ENCODE results near the gene CFAP68.
"Not testable (repeated sequence)": the region's sequence is repeated elsewhere in the genome, so short reads cannot be mapped to it uniquely, and the experiment has no call there.

Gene CFAP68

GRCh38 chr11:111926505-111927391, 47.4 kb downstream of the CFAP68 start:
- H3K4me3 ChIP-seq (replicated peaks in 1 of 2; ENCODE audit: low read depth in 2 of 2, low read length in 2 of 2) = peak overlapping the region; percentile 35 to 51
- DNase-seq (ENCODE audit: low read depth in 2 of 2) = peak; percentile 97 to 99
- TF ChIP-seq CTCF (IDR thresholded peaks at IDR 0.05; ENCODE audit: low read depth, low read length) = peak; percentile 25

- no peak for TF ChIP-seq CTCF (IDR thresholded peaks at IDR 0.05; ENCODE audit: low read depth, low read length)
- DNase-seq (ENCODE audit: low read depth in 2 of 2) = no peak
- no peak overlapping the region for H3K4me3 ChIP-seq (replicated peaks in 1 of 2; ENCODE audit: low read depth in 2 of 2, low read length in 2 of 2)
Measured at GRCh38 chr11:111930472-111930871, 51.1 kb downstream of the CFAP68 start.

GRCh38 chr11:111932611-111932950, 53.2 kb downstream of the CFAP68 start:
- H3K4me3 ChIP-seq (replicated peaks in 1 of 2; ENCODE audit: low read depth in 2 of 2, low read length in 2 of 2) = no peak overlapping the region
- no peak for TF ChIP-seq CTCF (IDR thresholded peaks at IDR 0.05; ENCODE audit: low read depth, low read length)
- no peak for DNase-seq (ENCODE audit: low read depth in 2 of 2)

- H3K4me3 ChIP-seq (replicated peaks in 1 of 2; ENCODE audit: low read depth in 2 of 2, low read length in 2 of 2); DNase-seq (ENCODE audit: low read depth in 2 of 2): not testable (repeated sequence)
Measured at GRCh38 chr11:111933176-111933575, 53.8 kb downstream of the CFAP68 start.

GRCh38 chr11:111933872-111934271, 54.5 kb downstream of the CFAP68 start:
- H3K4me3 ChIP-seq (replicated peaks in 1 of 2; ENCODE audit: low read depth in 2 of 2, low read length in 2 of 2) = no peak overlapping the region
- peak in 1 of 2 donors; percentile 58 for DNase-seq (ENCODE audit: low read depth in 2 of 2)

GRCh38 chr11:111934306-111934705, 55.0 kb downstream of the CFAP68 start:
- no peak for DNase-seq (ENCODE audit: low read depth in 2 of 2)
- no peak for TF ChIP-seq CTCF (IDR thresholded peaks at IDR 0.05; ENCODE audit: low read depth, low read length)
- no peak overlapping the region for H3K4me3 ChIP-seq (replicated peaks in 1 of 2; ENCODE audit: low read depth in 2 of 2, low read length in 2 of 2)

More at GRCh38 chr11:111933872-111934271, 54.5 kb downstream of the CFAP68 start:
- TF ChIP-seq CTCF (IDR thresholded peaks at IDR 0.05; ENCODE audit: low read depth, low read length) = no peak
